ENCODE results near the gene DPYSL5.

DNA sequence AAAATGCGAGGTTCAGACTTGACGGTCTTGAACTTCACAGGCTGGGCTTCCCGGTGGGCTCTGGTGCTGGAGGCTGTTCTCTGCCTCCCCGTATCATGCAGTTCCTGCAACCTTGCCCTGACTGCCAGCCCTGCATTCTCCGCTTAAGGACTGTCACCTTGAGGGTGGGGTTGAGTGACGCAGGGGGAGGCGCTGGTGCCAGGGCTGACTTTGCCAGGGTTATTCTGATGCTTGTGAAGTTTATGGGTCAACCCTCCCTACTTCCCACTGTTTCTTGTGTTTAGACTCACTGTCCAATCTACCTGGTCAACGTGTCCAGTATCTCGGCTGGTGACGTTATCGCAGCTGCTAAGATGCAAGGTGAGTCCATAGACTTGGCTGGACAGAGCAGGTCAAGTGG lies 85.0 kb downstream of the DPYSL5 start:
- no peak for TF ChIP-seq MYC (IDR thresholded peaks at IDR 0.05; ENCODE audit: low read depth, low read length)
- no peak for TF ChIP-seq MYC (CRISPR knock-in tag; IDR thresholded peaks at IDR 0.05; ENCODE audit: borderline replicate concordance, low read depth)
- no peak for TF ChIP-seq NR2C2 (CRISPR knock-in tag; IDR thresholded peaks at IDR 0.05)
- no peak for TF ChIP-seq NR2C2 (tag; IDR thresholded peaks at IDR 0.05)
- no peak for TF ChIP-seq POLR2A (conservative IDR thresholded peaks at IDR 0.05)
- TF ChIP-seq ZNF280A (IDR thresholded peaks at IDR 0.05; ENCODE audit: low read depth, partially characterized antibody) = no peak
- TF ChIP-seq L3MBTL2 (IDR thresholded peaks at IDR 0.05) = no peak
- TF ChIP-seq MAZ (CRISPR knock-in tag; conservative IDR thresholded peaks at IDR 0.05 in 1 of 2, IDR thresholded peaks at IDR 0.05 in 1 of 2) = no peak
- TF ChIP-seq RBM34 (IDR thresholded peaks at IDR 0.05; ENCODE audit: borderline replicate concordance, insufficient read depth, low read length) = no peak
- TF ChIP-seq PPARD (CRISPR knock-in tag; IDR thresholded peaks at IDR 0.05) = no peak
- no peak for TF ChIP-seq POLR2AphosphoS2 (IDR thresholded peaks at IDR 0.05; ENCODE audit: low read length)
- TF ChIP-seq ZHX1 (conservative IDR thresholded peaks at IDR 0.05; ENCODE audit: low read length) = no peak
- no peak for TF ChIP-seq SMARCA4 (IDR thresholded peaks at IDR 0.05)
- no peak for TF ChIP-seq SP1 (CRISPR knock-in tag; IDR thresholded peaks at IDR 0.05)
- TF ChIP-seq CXXC5 (CRISPR knock-in tag; IDR thresholded peaks at IDR 0.05) = no peak
- TF ChIP-seq ETS2 (tag; IDR thresholded peaks at IDR 0.05; ENCODE audit: borderline replicate concordance, poor library complexity, severe bottlenecking) = no peak

Data from K562 (cell line).